Sciatic nerve (tissue), 2 donors: ENCODE results near the gene IL17F. TPM values are rescaled to one million over a fixed set of nuclear protein-coding genes. Genes with fewer than 3 reads are reported as not detected.

Source experiments
- ATAC-seq: fragments of 200-7000 bp; cut with Tn5 transposase; one replicate; pipeline ENCODE4 v1.9.1; 2020; ENCODE audit warnings: mild to moderate bottlenecking, moderate library complexity
- DNase-seq: peaks from one replicate; pipeline ENCODE4 v3.0.0-alpha.2; 2020; ENCODE audit warnings: low spot score
- intact Hi-C: fragments of 100-400 bp; cut with DNase I; formaldehyde crosslinking; loops from one replicate; pipeline ENCODE4 v1.14.2; 2022
- total RNA-seq: library from RNA; stranded (reverse); fragmentation: NEBNext Ultra II Directional; extraction: Animal tissue kit (Norgen Biotek cat#: 25700); gene quantifications from one replicate; pipeline ENCODE4 v1.2.1, GENCODE V29; 2021
- donor health status: DM: no; HTN: no; CAD: no.
- donor health status: DM: no; HTN: no; CAD: no.

IL17F gene
- not detected for total RNA-seq

DNA sequence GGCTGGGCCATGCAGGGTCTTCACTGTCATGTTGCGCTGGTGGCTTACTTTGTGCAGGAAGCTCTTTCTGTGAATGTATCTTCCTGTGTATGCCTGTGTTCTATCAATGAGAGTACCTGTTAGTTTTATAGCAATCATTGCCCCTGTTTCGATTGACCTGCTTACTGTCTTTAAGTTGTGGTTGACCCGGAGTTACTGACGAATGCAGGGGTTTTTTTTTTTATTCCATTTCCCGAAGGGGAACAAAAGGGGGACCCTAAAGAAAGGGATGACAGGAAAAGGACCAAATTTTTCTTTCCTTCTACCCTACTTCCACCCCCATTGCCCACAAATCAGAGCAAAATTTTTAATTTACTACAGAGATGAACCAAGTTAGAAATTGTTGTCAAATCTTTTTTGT is at the start of gene IL17F:
Gene IL17F, minus strand, starts transcription at position 101 of the 400 bp plus-strand sequence. Its CDS starts 71 bp downstream, at position 30.
- DNase-seq (no peak), ATAC-seq (no peak)
- intact Hi-C loops, result no loop called here

DNA sequence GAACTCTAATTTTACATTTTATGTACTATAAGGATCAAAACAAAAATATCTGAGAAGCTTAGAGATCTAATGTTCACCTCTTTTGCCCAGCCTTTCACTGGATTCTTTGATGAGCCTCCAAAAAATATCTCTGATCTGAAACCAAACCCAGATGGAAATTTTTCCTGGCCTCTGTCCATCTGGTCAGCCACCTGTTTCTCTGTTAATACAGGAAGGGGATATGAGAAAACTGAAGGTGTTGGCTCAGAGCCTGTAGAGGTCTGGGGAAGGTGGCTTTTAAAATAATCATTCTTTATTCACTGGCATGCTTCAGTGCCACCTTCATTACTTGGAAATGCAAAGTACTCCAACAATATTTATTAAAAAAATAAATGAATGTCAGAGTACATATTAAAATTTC is 48.8 kb upstream of the IL17F start:
- no peak for ATAC-seq
- intact Hi-C loops, result no loop called here
- DNase-seq, result no peak

DNA sequence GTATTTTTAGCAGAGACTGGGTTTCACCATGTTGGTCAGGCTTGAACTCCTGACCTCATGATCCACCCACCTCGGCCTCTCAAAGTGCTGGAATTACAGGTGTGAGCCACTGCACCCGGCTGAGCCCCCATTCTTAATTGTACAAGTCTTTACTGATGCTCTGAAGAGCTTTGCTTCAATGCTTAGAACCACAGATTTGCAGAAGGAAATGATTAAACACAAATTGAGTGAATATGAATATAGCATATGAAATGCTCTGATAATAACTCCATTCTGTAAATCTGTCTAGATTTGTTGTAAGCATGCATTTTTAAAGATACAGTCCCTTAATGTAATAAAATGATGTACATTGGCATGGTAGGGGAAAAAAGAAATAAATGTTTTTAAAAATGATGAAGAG is 44.5 kb upstream of the IL17F start:
- ATAC-seq (no peak), DNase-seq (no peak)
- intact Hi-C loops, result loop anchor here (5.0 kb wide), 1 partner anchor 113 kb away; no protein-coding TSS in a partner anchor

DNA sequence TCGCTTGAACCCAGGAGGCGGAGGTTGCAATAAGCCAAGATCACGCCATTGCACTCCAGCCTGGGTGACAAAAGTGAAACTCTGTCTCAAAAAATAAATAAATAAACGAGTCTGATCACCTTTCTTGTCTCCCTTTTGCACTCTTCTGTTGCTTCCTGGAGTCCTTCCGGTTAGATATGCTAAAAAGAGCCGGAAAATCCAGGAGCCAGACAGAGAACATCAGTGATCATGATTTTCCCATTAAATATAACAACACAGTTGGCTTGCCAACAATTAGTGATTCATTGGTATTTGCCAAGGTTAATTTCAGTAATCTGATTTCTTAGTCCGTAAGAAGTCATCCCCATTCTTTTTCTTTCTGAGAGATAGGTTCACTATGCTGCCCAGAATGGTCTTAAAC is 43.9 kb upstream of the IL17F start:
- no peak for ATAC-seq

DNA sequence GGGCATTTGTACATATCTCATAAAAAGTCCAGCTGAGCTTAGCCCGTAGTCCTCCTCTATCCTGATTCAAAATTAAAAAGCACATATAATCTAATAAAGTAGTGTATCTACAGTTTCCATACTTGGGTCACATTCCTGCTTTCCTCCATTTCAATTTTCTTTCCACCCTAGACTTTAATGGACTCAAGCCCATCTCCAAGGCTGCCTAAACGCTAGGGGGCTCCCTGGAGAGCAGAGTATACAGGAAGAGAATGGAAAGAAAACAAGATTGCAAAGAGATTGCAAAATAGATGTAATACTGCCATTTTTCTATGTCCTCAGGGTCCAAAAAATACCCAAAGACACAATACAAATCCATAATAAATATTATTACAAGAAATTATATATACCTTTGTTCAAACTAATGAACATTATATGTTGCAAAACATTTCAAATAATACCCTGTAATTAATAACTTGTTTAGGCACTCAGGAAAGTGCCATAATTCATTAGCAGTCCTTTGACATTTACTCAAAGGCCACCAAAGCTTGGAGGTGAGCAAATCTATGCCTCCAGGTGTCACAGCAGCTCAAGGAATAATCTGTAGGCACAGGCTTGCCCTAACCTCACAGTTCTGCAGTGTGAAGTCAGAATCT is 42.6 kb upstream of the IL17F start:
- DNase-seq, result peak; percentile 85
- no peak for ATAC-seq
- intact Hi-C loops, result loop anchor here (5.0 kb wide), 1 partner anchor 115 kb away; no protein-coding TSS in a partner anchor

More for the DNA sequence above, 43.9 kb upstream of the IL17F start:
- intact Hi-C loops, result loop anchor here (5.0 kb wide), 1 partner anchor 114 kb away; no protein-coding TSS in a partner anchor
- DNase-seq, result no peak

DNA sequence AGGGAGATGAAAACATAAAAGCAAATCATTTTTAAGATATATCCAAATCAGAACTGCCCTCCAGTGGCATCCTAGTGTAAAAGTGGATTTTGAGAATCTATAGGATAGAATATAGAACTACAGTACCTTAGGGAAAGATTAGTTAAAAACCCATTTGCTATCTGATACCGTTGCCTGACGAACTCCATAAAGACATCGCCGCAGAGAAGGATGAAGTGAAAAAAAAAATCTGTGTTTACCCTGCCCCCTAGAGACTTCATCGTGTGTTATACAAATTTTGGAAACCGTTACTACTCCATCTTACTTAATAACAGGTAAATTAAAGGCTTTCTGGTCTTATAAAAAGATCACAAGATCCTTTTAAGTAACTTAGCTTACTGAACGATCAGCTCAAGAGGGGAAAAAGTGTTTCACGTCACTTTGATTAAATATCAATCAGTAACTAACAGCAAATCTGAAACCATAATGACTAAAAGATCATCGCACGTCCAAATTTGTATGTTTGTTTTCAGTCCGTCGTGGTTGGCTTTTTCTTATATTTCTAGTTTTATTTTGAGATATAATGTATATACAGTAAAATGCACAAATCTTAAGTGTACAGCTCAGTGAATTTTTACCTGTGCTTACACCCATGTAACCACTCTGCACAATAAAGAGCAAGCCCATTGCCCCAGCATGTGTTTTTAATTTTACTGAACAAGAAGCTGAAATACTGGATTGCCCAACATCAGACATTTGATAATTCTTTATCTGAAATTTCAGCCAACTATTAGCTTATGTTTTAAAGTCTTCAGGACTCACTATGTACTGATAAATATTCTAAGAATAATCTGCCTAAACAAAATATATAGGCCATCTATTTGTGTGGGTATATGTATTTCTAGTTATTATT is 41.1 kb upstream of the IL17F start:
- ATAC-seq (peak; percentile 7), DNase-seq (no peak)
- intact Hi-C loops, result loop anchor here (5.0 kb wide), 1 partner anchor 117 kb away; no protein-coding TSS in a partner anchor

DNA sequence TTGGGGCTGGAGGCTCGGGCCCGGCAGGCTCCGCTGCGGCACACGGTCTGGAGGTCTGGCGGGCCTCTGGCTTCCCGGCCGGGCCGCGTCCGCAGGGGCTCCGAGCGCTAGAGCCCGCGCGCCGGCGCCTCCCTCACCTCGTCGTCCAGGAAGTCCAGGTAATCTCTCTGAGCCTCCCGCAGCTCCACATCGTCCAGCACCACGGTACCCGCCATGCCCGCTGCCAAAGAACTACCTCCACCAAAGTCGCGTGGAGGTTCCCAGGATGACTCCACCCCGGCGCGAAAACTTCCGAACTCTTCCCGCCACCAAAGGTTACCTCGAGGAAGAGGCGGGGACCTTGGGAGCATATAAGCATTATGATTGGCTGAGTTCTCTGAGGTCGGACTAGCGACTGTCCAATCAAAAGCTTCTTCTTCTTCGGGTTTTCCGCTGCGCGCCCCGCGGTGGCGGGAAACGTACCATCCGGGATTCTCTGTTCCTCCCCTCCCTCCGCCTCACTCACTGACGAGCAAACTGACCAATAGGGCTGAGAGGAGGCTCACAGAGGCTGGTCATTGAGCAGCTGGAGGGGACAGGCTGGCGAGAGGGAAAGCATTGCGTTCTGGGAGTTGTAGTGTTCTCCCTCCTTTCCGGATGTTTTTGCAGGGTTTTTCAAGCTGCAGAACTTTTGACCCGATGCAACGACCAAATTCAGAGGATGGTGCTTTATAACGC is 40.3 kb upstream of the IL17F start, which contains the start of gene MCM3:
Gene MCM3, minus strand, starts transcription at position 283 of the 717 bp plus-strand sequence. Its CDS starts 68 bp downstream, at position 215.
- intact Hi-C loops, result loop anchor here (5.0 kb wide), 1 partner anchor 118 kb away; no protein-coding TSS in a partner anchor
- peak; percentile 100 for ATAC-seq
- peak; percentile 97 for DNase-seq

DNA sequence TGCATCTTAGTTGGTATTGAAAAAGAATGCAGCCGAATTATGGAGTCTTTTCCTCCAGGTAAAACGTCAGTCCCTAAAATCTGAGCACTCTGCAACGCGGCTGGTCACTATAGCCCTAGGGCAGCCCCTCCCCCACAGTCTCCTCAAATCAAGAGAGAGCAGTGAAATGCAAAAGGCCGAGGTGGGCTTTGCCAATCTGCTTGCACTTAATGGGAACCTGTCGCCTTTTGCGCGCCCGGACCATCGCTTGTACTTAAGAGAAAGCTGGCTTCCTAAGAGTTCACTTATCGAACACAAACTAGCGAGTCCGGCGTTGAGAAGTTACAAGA is 39.8 kb upstream of the IL17F start:
- peak; percentile 67 for DNase-seq
- intact Hi-C loops, result no loop called here
- ATAC-seq, result no peak

DNA sequence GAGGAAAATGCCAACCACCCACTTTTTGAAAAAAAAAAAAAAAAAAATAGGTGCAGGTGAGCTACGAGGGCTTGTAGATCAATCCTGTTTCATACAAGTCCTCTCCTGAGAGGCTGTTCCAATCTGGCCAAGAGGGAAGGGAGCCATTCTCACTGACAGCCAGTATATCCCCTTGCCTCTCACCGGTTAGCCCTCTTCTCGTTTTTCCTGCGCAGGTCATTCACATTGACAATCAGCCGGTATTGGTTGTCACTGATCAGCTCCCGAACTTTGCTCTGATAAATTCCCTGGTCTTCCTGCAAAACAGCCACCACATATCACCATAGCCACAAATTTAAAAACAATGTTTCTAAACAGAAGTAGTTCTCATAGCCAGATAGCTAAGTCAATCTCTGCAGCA is 38.8 kb upstream of the IL17F start:
- intact Hi-C loops, result no loop called here
- DNase-seq (no peak), ATAC-seq (no peak)

DNA sequence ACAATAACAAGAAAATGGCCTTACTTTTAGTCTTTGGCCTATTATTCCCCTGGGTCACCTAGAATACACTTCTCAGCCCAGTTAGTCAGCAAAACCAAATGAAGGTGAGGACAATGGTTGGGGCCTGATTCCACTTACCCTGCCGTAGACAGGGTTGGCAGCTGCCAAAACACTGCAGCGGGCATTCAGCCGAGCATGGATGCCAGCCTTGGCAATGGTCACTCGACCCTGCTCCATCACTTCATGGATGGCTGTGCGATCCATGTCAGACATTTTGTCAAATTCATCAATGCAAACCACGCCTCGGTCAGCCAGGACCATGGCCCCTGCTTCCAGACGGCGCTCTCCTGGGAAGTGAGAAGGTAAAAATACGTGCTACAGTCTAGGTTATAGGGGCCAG is 31.8 kb upstream of the IL17F start:
- DNase-seq, result no peak
- intact Hi-C loops, result no loop called here

DNA sequence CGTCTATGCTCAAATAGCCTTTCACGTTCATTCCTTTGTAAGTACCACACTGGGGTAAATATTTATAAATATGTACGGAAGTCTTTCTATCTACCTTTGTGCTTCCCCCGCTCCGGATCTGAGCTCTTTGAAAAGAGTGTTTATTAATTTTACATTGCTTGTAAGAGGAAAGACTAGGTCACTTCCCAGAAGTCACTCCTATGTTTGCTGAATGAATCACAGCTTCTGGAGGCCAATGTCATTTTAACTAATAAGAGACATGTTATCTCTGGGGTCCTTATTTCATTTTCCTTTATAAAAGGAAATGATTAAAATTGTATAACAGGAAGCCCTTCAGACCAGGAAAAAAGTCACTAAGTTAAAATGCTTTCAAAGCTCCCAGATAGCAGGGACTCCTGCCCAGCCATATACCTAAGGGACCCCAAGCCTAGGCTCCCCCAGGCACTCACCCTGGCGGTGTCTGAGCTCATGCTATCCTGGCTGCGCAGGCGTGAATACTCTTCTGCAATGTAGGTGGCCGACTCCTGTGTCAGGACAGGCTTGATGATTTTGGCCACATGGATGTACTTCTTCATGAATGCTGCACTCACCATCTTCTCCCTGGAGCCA is 27.7 kb upstream of the IL17F start:
- ATAC-seq (no peak), DNase-seq (no peak)
- intact Hi-C loops, result no loop called here

More for the DNA sequence above, 31.8 kb upstream of the IL17F start:
- ATAC-seq, result no peak

DNA sequence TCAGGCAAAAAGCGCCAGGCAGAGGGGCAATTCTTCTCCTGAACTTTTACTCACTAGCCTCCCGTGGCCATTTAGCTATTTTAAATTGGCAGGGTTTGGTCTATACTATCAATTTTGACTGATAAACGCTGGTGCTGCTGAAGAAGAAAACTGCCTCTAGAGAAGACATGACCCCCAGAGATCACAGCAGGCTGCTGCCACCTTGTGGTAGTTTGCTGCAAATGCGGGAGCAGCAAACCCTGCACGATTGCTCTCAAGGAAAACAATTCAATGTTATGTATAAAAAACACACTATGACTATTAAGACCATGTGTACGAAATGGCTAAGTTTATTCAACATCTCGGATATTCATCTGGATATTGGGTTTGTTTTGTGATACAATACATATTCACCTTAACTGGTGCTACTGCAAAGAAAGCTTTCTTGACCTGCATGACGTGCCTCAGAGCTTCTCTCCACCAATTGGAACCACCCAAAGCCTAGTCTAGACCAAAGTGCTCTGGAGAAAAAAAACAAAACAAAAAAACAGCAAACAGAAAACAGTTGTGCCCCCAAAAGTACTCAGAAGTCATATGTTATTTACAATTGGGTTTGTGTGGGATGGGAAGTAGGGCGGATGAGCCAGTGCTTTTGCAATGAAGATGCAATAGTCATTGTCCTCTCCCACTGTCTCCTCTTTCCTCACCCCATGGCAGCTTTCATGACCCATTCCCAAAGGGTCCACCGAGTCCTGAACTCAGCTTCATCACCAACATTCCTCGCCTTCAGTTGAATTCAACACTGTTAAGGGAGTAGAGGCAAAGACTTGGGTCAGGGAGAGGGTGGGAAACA is 19.6 kb upstream of the IL17F start:
- peak; percentile 73 for ATAC-seq
- intact Hi-C loops, result no loop called here
- DNase-seq, result peak; percentile 78

DNA sequence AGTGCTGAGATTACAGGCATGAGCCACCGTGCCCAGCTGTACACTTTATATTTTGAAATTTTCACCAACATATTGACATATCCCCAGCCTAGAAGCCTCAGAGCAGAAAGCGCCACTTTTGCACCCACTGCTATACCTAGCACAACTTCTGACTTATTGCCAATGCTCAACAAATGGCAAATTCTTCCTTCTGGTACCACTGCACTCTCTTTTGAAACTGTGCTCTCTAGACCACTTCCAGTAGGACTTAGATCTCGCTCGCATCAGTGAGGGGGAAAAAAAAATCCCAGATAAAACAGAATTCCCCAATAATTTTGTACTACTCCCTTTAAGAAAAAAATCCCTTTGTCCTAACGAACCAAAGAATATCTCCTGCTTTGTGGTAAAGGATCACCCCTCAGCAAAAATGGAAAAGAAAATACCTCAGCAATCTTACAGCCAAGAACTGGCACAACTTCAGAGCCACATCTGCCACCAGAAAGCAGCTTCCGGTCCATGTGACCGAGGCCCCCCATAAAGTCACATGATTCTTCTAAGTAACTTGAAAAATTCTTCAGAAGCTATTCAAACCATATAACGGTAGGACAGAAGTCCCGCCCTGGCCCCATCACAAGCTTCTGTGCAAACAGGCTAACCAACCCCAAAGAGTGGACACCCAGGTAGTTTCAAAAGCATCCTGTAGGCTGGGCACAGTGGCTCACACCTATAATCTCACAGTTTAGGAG is 18.5 kb upstream of the IL17F start:
- intact Hi-C loops, result no loop called here
- no peak for DNase-seq
- no peak for ATAC-seq

DNA sequence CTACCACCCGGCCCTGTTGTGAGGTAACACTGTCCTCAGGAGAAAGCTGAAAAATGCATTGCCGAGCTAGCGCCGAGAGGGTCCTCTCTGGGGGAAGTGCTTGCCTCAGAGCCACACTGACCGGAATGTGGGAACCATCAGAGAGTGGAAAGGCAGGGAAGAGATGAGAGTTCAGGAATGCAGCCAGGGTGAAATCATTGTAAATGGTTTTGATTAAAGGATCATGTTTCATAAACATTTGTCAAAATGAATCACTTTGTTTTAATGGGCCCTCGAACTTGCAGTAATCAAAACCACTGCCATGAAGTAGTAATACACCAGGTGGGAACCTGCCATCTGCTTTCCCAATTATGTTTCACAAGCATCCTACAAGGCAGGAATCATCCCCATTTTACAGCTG is 16.9 kb upstream of the IL17F start:
- intact Hi-C loops, result no loop called here
- peak; percentile 48 for ATAC-seq

DNA sequence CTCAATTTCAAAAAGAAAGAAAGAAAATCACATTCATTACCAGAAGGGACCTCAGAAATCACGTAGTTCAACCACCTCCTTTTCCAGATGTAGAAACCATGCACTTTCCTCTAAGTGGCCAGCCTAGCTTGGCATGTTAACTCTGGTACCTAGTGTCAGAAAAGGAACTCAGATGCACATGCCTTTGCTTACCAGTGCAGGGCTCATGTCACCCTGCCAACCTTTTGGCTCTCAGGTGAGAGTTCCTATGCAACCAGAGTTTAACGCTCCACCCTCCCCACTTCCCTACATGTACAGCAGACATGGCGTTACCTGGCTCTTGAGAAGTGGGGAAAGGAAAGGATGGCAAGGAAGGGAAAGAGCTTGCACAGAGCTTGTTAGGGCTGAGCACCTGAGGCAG is 16.3 kb upstream of the IL17F start:
- DNase-seq (no peak), ATAC-seq (no peak)
- intact Hi-C loops, result no loop called here

More for the DNA sequence above, 16.9 kb upstream of the IL17F start:
- DNase-seq, result no peak

DNA sequence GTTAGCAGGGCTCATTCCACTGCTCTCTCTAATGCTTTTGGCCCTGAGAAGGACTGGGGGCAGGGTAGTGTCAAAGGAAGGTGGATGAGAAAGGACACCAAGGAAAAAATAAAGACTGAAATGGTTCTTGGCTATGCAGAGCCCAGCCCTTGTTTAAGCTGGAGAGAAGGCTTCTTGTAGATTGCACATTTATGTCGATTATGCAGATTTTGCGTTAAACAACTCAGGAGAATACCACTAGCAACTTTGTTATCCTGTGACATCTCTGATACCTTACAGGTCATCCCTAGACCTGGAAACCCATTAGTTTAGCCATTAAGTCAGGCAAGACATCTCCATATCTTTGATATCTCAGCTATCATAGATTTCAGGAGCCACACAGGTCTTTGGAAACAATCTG is 11.1 kb upstream of the IL17F start:
- no peak for ATAC-seq
- intact Hi-C loops, result no loop called here
- no peak for DNase-seq

DNA sequence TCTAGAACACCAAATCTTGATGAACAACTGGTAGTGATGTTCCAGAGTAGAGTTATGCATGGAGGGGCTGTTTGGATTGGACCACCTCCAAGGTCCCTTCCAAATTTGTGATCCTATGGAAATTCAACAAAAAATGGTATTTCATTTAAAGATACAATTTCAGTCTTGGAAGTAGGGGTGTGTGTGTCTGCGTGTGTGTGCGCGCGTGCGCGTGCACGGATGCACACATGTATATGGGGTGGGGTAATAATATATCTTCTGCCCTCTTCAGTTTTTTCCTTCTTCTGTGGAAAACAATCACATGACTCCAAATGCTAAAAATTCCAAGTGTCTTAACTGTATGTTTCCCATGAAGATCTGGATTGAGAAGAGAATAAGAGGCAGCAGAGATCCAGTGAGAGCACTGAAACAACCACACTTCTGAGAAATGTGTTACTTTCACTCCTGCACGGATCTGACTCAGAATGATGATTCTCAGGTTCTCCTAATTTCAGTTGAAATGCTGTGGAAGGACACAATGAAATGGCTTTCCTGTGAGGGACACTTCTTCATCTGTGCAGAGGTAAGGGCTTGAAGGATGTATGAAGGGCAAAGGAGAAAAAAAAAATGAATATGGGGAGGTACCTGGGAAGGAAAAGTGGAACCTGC is 10.6 kb upstream of the IL17F start:
- ATAC-seq, result no peak

More for the DNA sequence above, 10.6 kb upstream of the IL17F start:
- no peak for DNase-seq
- intact Hi-C loops, result no loop called here
